KMS-11 (cell line): Measurements from ENCODE around the gene CDC25B.

Experiments used
- H2AFZ ChIP-seq: fragments of 200-600 bp; sonication (generic); 2 replicates; pipeline ENCODE4 v1.6.1; 2016; ENCODE audit warnings: antibody characterized with exemption, mixed run types, low read depth
- H3K27ac ChIP-seq: fragments of 200-600 bp; sonication (generic); 2 replicates; pipeline ENCODE4 v1.6.1; 2016; ENCODE audit warnings: mild to moderate bottlenecking, mixed run types
- H3K27me3 ChIP-seq: fragments of 200-600 bp; sonication (generic); 2 replicates; pipeline ENCODE4 v1.6.1; 2017; ENCODE audit warnings: mild to moderate bottlenecking, low read depth, mixed run types, moderate library complexity; ENCODE audit not compliant: insufficient read depth
- H3K36me3 ChIP-seq: fragments of 200-600 bp; sonication (generic); 2 replicates; pipeline ENCODE4 v1.6.1; 2017; ENCODE audit warnings: mild to moderate bottlenecking, mixed run types; ENCODE audit not compliant: insufficient read depth
- H3K4me1 ChIP-seq: fragments of 200-600 bp; sonication (generic); 2 replicates; pipeline ENCODE4 v1.6.1; 2016; ENCODE audit warnings: mild to moderate bottlenecking, low read depth, mixed run types; ENCODE audit not compliant: poor library complexity, severe bottlenecking
- H3K4me2 ChIP-seq: fragments of 200-600 bp; sonication (generic); 2 replicates; pipeline ENCODE4 v1.7.0; 2016; ENCODE audit warnings: mild to moderate bottlenecking, mixed run types
- H3K4me3 ChIP-seq: fragments of 200-600 bp; sonication (generic); IDR thresholded peaks from 2 replicates; pipeline ENCODE4 v1.6.1; 2017; ENCODE audit warnings: low read depth, low read length, mixed read lengths; ENCODE audit not compliant: insufficient read depth
- H3K79me2 ChIP-seq: fragments of 200-600 bp; sonication (generic); 2 replicates; pipeline ENCODE4 v1.6.1; 2016; ENCODE audit warnings: low read depth, mixed run types; ENCODE audit not compliant: insufficient read depth
- H3K9ac ChIP-seq: fragments of 200-600 bp; sonication (generic); 2 replicates; pipeline ENCODE4 v1.6.1; 2016; ENCODE audit warnings: mild to moderate bottlenecking, mixed run types
- H4K20me1 ChIP-seq: fragments of 200-600 bp; sonication (generic); 2 replicates; pipeline ENCODE4 v1.6.1; 2016; ENCODE audit warnings: mild to moderate bottlenecking, mixed run types; ENCODE audit not compliant: insufficient read depth
- CTCF ChIP-seq: fragments of 200-600 bp; sonication (generic); conservative IDR thresholded peaks from 2 replicates; pipeline ENCODE4 v1.6.1; 2017; ENCODE audit warnings: low read depth, mild to moderate bottlenecking, antibody characterized with exemption, low read length, moderate library complexity, mixed read lengths

CDC25B gene

GRCh38 chr20:3847429-3847940, 51.4 kb downstream of the CDC25B start:
- TF ChIP-seq CTCF = no peak
- Histone ChIP-seq H3K27me3 (no peaks in the 10 kb centered on the region), H3K9ac (peak overlapping the region; percentile 84), H3K27ac (no peak overlapping the region), H4K20me1 (no peaks in the 10 kb centered on the region), H3K36me3 (no peaks in the 10 kb centered on the region), H3K4me2 (peak overlapping the region; percentile 71), H3K4me3 (no peak overlapping the region), H3K79me2 (no peaks in the 10 kb centered on the region), H3K4me1 (peaks cover 15% of the 10 kb centered on the region), H2AFZ (peak overlapping the region; percentile 74)

GRCh38 chr20:3848565-3848964, 52.5 kb downstream of the CDC25B start:
- Histone ChIP-seq H3K36me3 (no peaks in the 10 kb centered on the region), H3K4me3 (no peak overlapping the region), H3K4me2 (no peak overlapping the region), H2AFZ (no peak overlapping the region), H4K20me1 (no peaks in the 10 kb centered on the region), H3K9ac (no peak overlapping the region), H3K79me2 (no peaks in the 10 kb centered on the region), H3K27ac (no peak overlapping the region), H3K27me3 (no peaks in the 10 kb centered on the region), H3K4me1 (peaks cover 15% of the 10 kb centered on the region)
- TF ChIP-seq CTCF = no peak

GRCh38 chr20:3854462-3854871, 58.4 kb downstream of the CDC25B start:
- TF ChIP-seq CTCF = no peak
- Histone ChIP-seq H3K4me1 (peaks cover 5% of the 10 kb centered on the region), H3K4me2 (no peak overlapping the region), H3K36me3 (no peaks in the 10 kb centered on the region), H2AFZ (no peak overlapping the region), H3K27ac (no peak overlapping the region), H3K4me3 (no peak overlapping the region), H3K27me3 (no peaks in the 10 kb centered on the region), H3K9ac (no peak overlapping the region), H3K79me2 (no peaks in the 10 kb centered on the region), H4K20me1 (no peaks in the 10 kb centered on the region)
